PC-3 (cell line): ENCODE results near the gene THAP7. TPM values are rescaled to one million over a fixed set of nuclear protein-coding genes. Genes with fewer than 3 reads are reported as not detected.

Experiments
- ATAC-seq: fragments of 200-7000 bp; cut with Tn5 transposase; 2 replicates; pipeline ENCODE4 v1.9.1; 2020; ENCODE audit warnings: mild to moderate bottlenecking, moderate library complexity
- BruUV-seq: library from RNA; stranded (reverse); fragments of 400-500 nt; replicated peaks from 2 replicates; lab custom pipeline; 2021; lab: Mats Ljungman, UMichigan
- CTCF ChIA-PET: fragments of 300-600 bp; sonication (Branson Sonifier 250); formaldehyde crosslinking; loops from one replicate; lab custom pipeline; 2022; ENCODE audit warnings: antibody characterized with exemption; lab: Charles Lee
- POLR2A ChIA-PET: fragments of 300-600 bp; sonication (Branson Sonifier 250); formaldehyde crosslinking; loops from one replicate; lab custom pipeline; 2022; ENCODE audit warnings: antibody characterized with exemption; ENCODE audit not compliant: unreplicated experiment; lab: Charles Lee
- DNase-seq: peaks from one replicate; pipeline ENCODE4 v3.0.0-alpha.2; 2015
- H2AFZ ChIP-seq: fragments of 300-600 bp; sonication (generic); 2 replicates; pipeline ENCODE4 v1.6.0; 2016; ENCODE audit warnings: antibody characterized with exemption, low read length
- H3F3A ChIP-seq: fragments of 300-600 bp; sonication (generic); one replicate; pipeline ENCODE4 v1.6.0; 2017; ENCODE audit warnings: antibody characterized with exemption, low read length, control low read depth, mild to moderate bottlenecking; ENCODE audit not compliant: unreplicated experiment
- H3K27ac ChIP-seq: fragments of 300-600 bp; sonication (generic); 2 replicates; pipeline ENCODE4 v1.5.1; 2016; ENCODE audit warnings: mild to moderate bottlenecking, low read length
- H3K27me3 ChIP-seq: fragments of 300-600 bp; sonication (generic); 2 replicates; pipeline ENCODE4 v1.6.1; 2016; ENCODE audit warnings: low read length, mixed read lengths
- H3K36me3 ChIP-seq: fragments of 300-600 bp; sonication (generic); 2 replicates; pipeline ENCODE4 v1.6.1; 2016; ENCODE audit warnings: low read depth, mixed run types, low read length, mixed read lengths
- H3K4me1 ChIP-seq: fragments of 300-600 bp; sonication (generic); 2 replicates; pipeline ENCODE4 v1.5.1; 2016; ENCODE audit warnings: low read length; ENCODE audit not compliant: insufficient read depth
- H3K4me2 ChIP-seq: fragments of 300-600 bp; sonication (generic); 2 replicates; pipeline ENCODE4 v1.6.0; 2016; ENCODE audit warnings: low read length
- H3K4me3 ChIP-seq: fragments of 300-600 bp; sonication (generic); 2 replicates; pipeline ENCODE4 v1.5.1; 2016; ENCODE audit warnings: mild to moderate bottlenecking, low read length, mixed read lengths
- H3K79me2 ChIP-seq: fragments of 300-600 bp; sonication (generic); 2 replicates; pipeline ENCODE4 v1.6.1; 2017; ENCODE audit warnings: low read length, mixed read lengths
- H3K9ac ChIP-seq: fragments of 300-600 bp; sonication (generic); 2 replicates; pipeline ENCODE4 v1.6.0; 2016; ENCODE audit warnings: mild to moderate bottlenecking, low read length
- H3K9me2 ChIP-seq: fragments of 300-600 bp; sonication (generic); replicated peaks from 2 replicates; pipeline ENCODE4 v1.6.1; 2016; ENCODE audit warnings: mixed run types, low read length, mixed read lengths
- H3K9me3 ChIP-seq: fragments of 300-600 bp; sonication (generic); 2 replicates; pipeline ENCODE4 v1.6.1; 2016; ENCODE audit warnings: low read length, mixed read lengths
- H4K20me1 ChIP-seq: fragments of 300-600 bp; sonication (generic); 2 replicates; pipeline ENCODE4 v1.6.1; 2016; ENCODE audit warnings: low read length, mixed read lengths
- CTCF ChIP-seq: fragments of 300-600 bp; sonication (generic); conservative IDR thresholded peaks from 2 replicates; pipeline ENCODE4 v1.5.1; 2017; ENCODE audit warnings: antibody characterized with exemption, low read depth, mild to moderate bottlenecking, low read length
- EZH2 ChIP-seq: fragments of 300-600 bp; sonication (generic); IDR thresholded peaks from one replicate; pipeline ENCODE4 v1.6.1; 2017; ENCODE audit warnings: antibody characterized with exemption, mild to moderate bottlenecking, low read length; ENCODE audit not compliant: unreplicated experiment
- EZH2phosphoT487 ChIP-seq: fragments of 300-600 bp; sonication (generic); IDR thresholded peaks from 2 replicates; pipeline ENCODE4 v1.6.1; 2018; ENCODE audit warnings: mild to moderate bottlenecking, antibody characterized with exemption, low read length, borderline replicate concordance
- intact Hi-C: fragments of 100-400 bp; cut with micrococcal nuclease; formaldehyde crosslinking; loops from 2 replicates; pipeline ENCODE4 v1.9.0; 2023
- total RNA-seq: library from RNA; depleted of rRNA; stranded (reverse); fragments of >200 nt; gene quantifications from 2 replicates; pipeline ENCODE4 v1.2.3, GENCODE V29; 2014

Gene THAP7
- total RNA-seq, 1 experiment from 2014 or later: 43.0 TPM

DNA sequence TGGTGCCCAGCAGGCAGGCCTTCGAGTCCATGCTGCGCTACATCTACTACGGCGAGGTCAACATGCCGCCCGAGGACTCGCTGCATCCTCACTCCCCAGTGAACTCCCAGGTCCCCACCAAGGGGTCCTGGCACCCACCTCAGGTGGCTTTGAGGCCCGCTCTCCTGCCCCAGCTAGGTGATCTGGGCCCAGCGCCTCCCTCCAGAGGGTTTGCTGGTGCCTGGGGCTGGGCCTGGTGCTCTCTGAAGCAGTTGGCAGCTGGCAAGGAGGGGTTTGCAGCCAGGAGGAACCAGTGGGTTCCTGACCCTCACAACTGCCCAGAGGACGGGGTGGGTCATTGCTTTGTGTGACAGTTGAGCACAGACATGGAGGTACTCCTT lies 5.9 kb downstream of the THAP7 start:
- Histone ChIP-seq H3K4me1 (peaks cover 11% of the 10 kb centered on the region), H2AFZ (no peak overlapping the region), H3F3A (no peaks in the 10 kb centered on the region), H3K36me3 (peaks cover 6% of the 10 kb centered on the region; the same call in 1 of the 2 replicates), H3K9me3 (no peaks in the 10 kb centered on the region), H3K9me2 (no peaks in the 10 kb centered on the region), H3K79me2 (peaks cover 16% of the 10 kb centered on the region), H4K20me1 (no peaks in the 10 kb centered on the region), H3K4me2 (no peak overlapping the region), H3K4me3 (no peak overlapping the region), H3K27ac (no peak overlapping the region), H3K9ac (no peak overlapping the region), H3K27me3 (no peaks in the 10 kb centered on the region)
- no TSS peak for BruUV-seq
- CTCF ChIA-PET: no interaction called here
- intact Hi-C loops: no loop called here
- DNase-seq: no peak
- ATAC-seq: no peak
- TF ChIP-seq CTCF (no peak), EZH2 (no peak), EZH2phosphoT487 (no peak)
- POLR2A ChIA-PET: no interaction called here

- CTCF ChIA-PET: no interaction called here
- intact Hi-C loops: no loop called here
Measured at GRCh38 chr22:20995329-20996030, 6.4 kb downstream of the THAP7 start.

More at GRCh38 chr22:20995329-20996030, 6.4 kb downstream of the THAP7 start:
- H3K9ac ChIP-seq: no peak overlapping the region
- no TSS peak for BruUV-seq
- TF ChIP-seq EZH2: no peak
- TF ChIP-seq CTCF: no peak
- TF ChIP-seq EZH2phosphoT487: no peak
- H3K36me3 ChIP-seq: peaks cover 6% of the 10 kb centered on the region; the same call in 1 of the 2 replicates
- DNase-seq (no peak), ATAC-seq (no peak)
- H3K9me2 ChIP-seq: no peaks in the 10 kb centered on the region
- H3K4me3 ChIP-seq: no peak overlapping the region
- no peaks in the 10 kb centered on the region for H3K27me3 ChIP-seq
- no peak overlapping the region for H2AFZ ChIP-seq
- POLR2A ChIA-PET: interaction anchor here (0.6 kb wide), 1 partner anchor 8 kb away, joined by 3 read pairs; no protein-coding TSS in a partner anchor
- H3K79me2 ChIP-seq: peaks cover 10% of the 10 kb centered on the region
- no peak overlapping the region for H3K27ac ChIP-seq
- no peaks in the 10 kb centered on the region for H4K20me1 ChIP-seq
- H3K4me2 ChIP-seq: no peak overlapping the region
- H3F3A ChIP-seq: no peaks in the 10 kb centered on the region
- H3K9me3 ChIP-seq: no peaks in the 10 kb centered on the region
- peaks cover 6% of the 10 kb centered on the region for H3K4me1 ChIP-seq
